GM21526 (cell line): Measurements from ENCODE around the gene ZNF670.
"Not testable (repeated sequence)": the region's sequence is repeated elsewhere in the genome, so short reads cannot be mapped to it uniquely, and the experiment has no call there.

Experiments used
- ATAC-seq: cut with Tn5 transposase; IDR thresholded peaks from one replicate; pipeline ENCODE4 v1.9.1; 2021; ENCODE audit warnings: moderate library complexity; ENCODE audit not compliant: unreplicated experiment, low FRiP score

The ZNF670 gene

GRCh38 chr1:247047702-247048101 lies 30.9 kb downstream of the ZNF670 start:
- no peak for ATAC-seq

DNA sequence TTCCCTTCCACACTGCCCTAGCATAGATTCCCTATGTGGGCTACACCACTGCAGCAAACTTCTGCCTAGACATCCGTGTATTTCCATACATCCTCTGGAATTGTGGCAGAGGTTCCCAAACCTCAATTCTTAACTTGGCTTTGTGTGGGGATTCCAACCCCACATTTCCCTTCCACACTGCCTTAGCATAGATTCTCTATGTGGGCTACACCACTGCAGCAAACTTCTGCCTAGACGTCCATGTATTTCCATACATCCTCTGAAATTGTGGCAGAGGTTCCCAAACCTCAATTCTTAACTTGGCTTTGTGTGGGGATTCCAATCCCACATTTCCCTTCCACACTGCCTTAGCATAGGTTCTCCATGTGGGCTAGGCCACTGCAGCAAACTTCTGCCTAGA lies 31.4 kb downstream of the ZNF670 start:
- no peak for ATAC-seq

DNA sequence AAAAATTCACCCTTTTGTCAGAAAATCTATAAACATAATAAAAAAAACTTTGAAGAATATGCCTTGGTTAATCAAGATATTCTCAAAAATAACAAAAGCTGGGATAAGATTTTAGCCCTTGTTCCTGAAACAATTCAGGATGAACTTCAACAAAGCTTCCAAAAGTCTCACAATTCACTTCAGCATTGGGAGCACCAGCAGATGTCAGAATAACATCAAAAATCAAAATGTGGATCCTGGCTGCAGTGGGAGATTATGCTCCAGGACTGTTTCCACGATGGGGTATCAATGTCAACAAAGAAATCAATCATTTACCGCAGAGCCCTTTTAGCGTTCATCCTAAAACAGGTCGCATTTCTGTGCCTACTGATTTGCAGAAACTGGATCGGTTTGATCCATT lies 35.2 kb downstream of the ZNF670 start:
- ATAC-seq: no peak

DNA sequence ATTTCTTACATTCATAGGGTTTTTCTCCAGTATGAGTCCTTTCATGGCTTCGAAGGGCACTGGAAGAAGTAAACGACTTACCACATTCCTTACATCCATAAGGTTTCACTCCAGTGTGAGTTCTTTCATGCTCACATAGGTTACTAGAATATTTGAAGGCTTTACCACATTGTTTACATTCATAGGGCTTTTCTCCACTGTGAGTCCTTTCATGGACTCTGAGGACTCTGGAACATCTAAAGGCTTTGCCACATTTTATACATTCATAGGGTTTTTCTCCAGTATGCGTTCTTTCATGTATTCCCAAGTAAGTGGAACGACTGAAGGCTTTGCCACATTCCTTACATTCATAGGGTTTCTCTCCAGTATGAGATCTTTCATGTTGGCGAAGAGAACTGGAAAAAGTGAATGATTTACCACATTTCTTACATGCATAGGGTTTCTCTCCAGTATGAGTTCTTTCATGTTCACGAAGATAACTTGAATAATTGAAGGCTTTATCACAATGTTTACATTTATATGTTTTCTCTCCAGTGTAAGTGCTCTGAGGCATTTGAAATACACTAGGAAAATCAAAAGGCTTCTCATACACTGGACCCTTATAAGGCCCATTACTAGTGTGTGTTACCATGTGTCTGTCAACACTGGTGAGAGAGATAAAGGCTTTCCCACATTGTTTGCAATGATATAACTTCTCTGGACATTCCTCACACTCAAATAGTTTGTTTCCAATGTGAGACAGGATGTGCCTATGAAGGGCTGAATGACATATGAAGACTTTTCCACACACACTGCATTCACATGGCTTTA lies 40.9 kb downstream of the ZNF670 start:
- no peak for ATAC-seq

DNA sequence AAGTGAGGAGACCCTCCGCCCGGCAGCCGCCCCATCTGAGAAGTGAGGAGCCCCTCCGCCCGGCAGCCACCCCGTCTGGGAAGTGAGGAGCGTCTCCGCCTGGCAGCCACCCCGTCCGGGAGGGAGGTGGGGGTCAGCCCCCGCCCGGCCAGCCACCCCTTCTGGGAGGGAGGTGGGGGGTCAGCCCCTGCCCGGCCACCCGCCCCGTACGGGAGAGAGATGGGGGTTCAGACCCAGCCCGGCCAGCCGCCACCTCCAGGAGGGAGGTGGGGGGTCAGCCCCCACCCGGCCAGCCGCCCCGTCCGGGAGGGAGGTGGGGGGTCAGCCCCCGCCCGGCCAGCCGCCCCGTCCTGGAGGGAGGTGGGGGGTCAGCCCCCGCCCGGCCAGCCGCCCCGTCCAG lies 46.3 kb downstream of the ZNF670 start:
- not testable (repeated sequence) for ATAC-seq
